ENCODE data around the gene TIPIN.
A peak's percentile ranks its signal among the peaks of the same experiment; 100 is the strongest.
"Not testable (repeated sequence)": the region's sequence is repeated elsewhere in the genome, so short reads cannot be mapped to it uniquely, and the experiment has no call there.

Gene TIPIN

GRCh38 chr15:66356359-66357236, at the start of gene TIPIN:
TIPIN (minus strand) TSS chr15:66356685; CDS start chr15:66352947, 3,738 bp downstream.
- DNase-seq: peak; percentile 96 to 97

- no peak for DNase-seq
These were observed 49.1 kb upstream of the TIPIN start for GRCh38 chr15:66405615-66406014.

- DNase-seq: no peak
These were observed 48.5 kb upstream of the TIPIN start for GRCh38 chr15:66405007-66405406.

- no peak for DNase-seq
These were observed 48.0 kb upstream of the TIPIN start for GRCh38 chr15:66404532-66404931.

- DNase-seq: no peak
These were observed 47.6 kb upstream of the TIPIN start for GRCh38 chr15:66404122-66404521.

- DNase-seq: no peak
These were observed 46.8 kb upstream of the TIPIN start for GRCh38 chr15:66403323-66403722.

- DNase-seq: no peak
These were observed 46.3 kb upstream of the TIPIN start for GRCh38 chr15:66402761-66403284.

GRCh38 chr15:66401130-66402021, 44.9 kb upstream of the TIPIN start:
- DNase-seq: no peak

GRCh38 chr15:66400351-66400774, 43.9 kb upstream of the TIPIN start:
- no peak for DNase-seq

GRCh38 chr15:66399276-66399675, 42.8 kb upstream of the TIPIN start:
- DNase-seq: no peak

GRCh38 chr15:66394915-66395314, 38.4 kb upstream of the TIPIN start:
- DNase-seq: no peak

- no peak for DNase-seq
These were observed 38.0 kb upstream of the TIPIN start for GRCh38 chr15:66394472-66394871.

- not testable (repeated sequence) for DNase-seq
These were observed 36.6 kb upstream of the TIPIN start for GRCh38 chr15:66393037-66393436.

- DNase-seq: peak in 1 of 2 experiments; percentile 15
These were observed 34.2 kb upstream of the TIPIN start for GRCh38 chr15:66390678-66391077.

GRCh38 chr15:66389859-66390381, 33.4 kb upstream of the TIPIN start:
- DNase-seq: no peak

- DNase-seq: no peak
These were observed 32.8 kb upstream of the TIPIN start for GRCh38 chr15:66389098-66389858.

- DNase-seq: no peak
These were observed 32.1 kb upstream of the TIPIN start for GRCh38 chr15:66388576-66388975.

GRCh38 chr15:66388043-66388363, 31.5 kb upstream of the TIPIN start:
- no peak for DNase-seq

- peak; percentile 78 to 82 for DNase-seq
These were observed 30.9 kb upstream of the TIPIN start for GRCh38 chr15:66387163-66388042.

GRCh38 chr15:66386204-66387123, 30.0 kb upstream of the TIPIN start, which contains the start of gene MAP2K1:
MAP2K1 (plus strand) TSS chr15:66386912; CDS start chr15:66387348, 436 bp downstream.
- peak; percentile 98 to 99 for DNase-seq

All from stimulated activated CD4-positive, alpha-beta T cell treated with anti-CD3 and anti-CD28 coated beads, Interleukin-4, amount 100 ng/mL, for 4 hours (primary cell).